SK-N-SH (cell line): ENCODE data around the gene CARD14.

Experiments
- EZH2phosphoT487 ChIP-seq: fragments of 200-600 bp; sonication (generic); IDR thresholded peaks from 2 replicates; pipeline ENCODE4 v1.6.1; 2017; ENCODE audit warnings: low read depth, mixed run types, mild to moderate bottlenecking, antibody characterized with exemption, moderate library complexity, borderline replicate concordance
- GATA2 ChIP-seq: sonication (generic); formaldehyde crosslinking; IDR thresholded peaks from 2 replicates; pipeline ENCODE4 v1.5.0; 2020; ENCODE audit warnings: mild to moderate bottlenecking, missing genetic modification reagents
- MEF2A ChIP-seq: IDR thresholded peaks from 2 replicates; pipeline ENCODE4 v1.4.0; 2012; ENCODE audit warnings: low read depth, borderline replicate concordance
- NFIC ChIP-seq: IDR thresholded peaks from 2 replicates; pipeline ENCODE4 v1.4.0; 2012; ENCODE audit warnings: borderline replicate concordance
- NRF1 ChIP-seq: IDR thresholded peaks from 2 replicates; pipeline ENCODE4 v1.6.1; 2012; ENCODE audit warnings: low read depth, mild to moderate bottlenecking, low read length
- POLR2AphosphoS5 ChIP-seq: IDR thresholded peaks from 2 replicates; pipeline ENCODE4 v1.6.1; 2012; ENCODE audit warnings: low read depth, low read length
- RFX5 ChIP-seq: IDR thresholded peaks from 2 replicates; pipeline ENCODE4 v1.6.1; 2012; ENCODE audit warnings: mild to moderate bottlenecking, improper control_type of control experiment, low read length
- SMC3 ChIP-seq: IDR thresholded peaks from 2 replicates; pipeline ENCODE4 v1.6.1; 2012; ENCODE audit warnings: low read depth, low read length, improper control_type of control experiment
- TAF1 ChIP-seq: IDR thresholded peaks from 2 replicates; pipeline ENCODE4 v1.6.1; 2012; ENCODE audit warnings: low read depth, mild to moderate bottlenecking, low read length, moderate library complexity, borderline replicate concordance
- YY1 ChIP-seq: IDR thresholded peaks from 2 replicates; pipeline ENCODE4 v1.4.0; 2012; ENCODE audit warnings: low read depth, mild to moderate bottlenecking
- TF ChIP-seq, protein P1 (sequence below): fragments of 200-600 bp; sonication (generic); IDR thresholded peaks from 2 replicates; pipeline ENCODE4 v1.6.1; 2017; ENCODE audit warnings: antibody characterized with exemption, mild to moderate bottlenecking, moderate library complexity
- TF ChIP-seq, protein P2 (sequence below): fragments of 150-350 bp; IDR thresholded peaks from 2 replicates; pipeline ENCODE4 v1.6.1; 2017; ENCODE audit warnings: antibody characterized with exemption, low read length, low read depth, borderline replicate concordance
- TF ChIP-seq, protein P3 (sequence below): IDR thresholded peaks from 2 replicates; pipeline ENCODE4; 2012

DNA sequence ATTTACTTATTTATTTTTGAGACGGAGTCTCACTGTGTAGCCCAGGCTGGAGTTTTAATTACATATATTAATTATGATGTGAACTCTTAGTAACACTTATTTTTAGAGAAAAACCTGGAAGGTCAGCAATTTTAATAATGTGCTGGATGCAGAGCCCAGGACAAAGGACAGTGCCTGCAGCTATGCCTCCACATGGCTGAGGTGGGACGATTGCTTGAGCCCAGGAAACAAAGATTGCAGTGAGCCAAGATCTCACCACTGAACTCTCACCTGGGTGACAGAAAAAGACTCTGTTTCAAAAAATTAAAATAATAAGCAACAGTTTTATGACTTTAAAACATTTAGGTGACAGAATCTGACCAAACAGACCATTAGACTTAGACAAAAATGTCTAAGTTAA lies 11.0 kb upstream of the CARD14 start:
- TF ChIP-seq, protein P1, sequence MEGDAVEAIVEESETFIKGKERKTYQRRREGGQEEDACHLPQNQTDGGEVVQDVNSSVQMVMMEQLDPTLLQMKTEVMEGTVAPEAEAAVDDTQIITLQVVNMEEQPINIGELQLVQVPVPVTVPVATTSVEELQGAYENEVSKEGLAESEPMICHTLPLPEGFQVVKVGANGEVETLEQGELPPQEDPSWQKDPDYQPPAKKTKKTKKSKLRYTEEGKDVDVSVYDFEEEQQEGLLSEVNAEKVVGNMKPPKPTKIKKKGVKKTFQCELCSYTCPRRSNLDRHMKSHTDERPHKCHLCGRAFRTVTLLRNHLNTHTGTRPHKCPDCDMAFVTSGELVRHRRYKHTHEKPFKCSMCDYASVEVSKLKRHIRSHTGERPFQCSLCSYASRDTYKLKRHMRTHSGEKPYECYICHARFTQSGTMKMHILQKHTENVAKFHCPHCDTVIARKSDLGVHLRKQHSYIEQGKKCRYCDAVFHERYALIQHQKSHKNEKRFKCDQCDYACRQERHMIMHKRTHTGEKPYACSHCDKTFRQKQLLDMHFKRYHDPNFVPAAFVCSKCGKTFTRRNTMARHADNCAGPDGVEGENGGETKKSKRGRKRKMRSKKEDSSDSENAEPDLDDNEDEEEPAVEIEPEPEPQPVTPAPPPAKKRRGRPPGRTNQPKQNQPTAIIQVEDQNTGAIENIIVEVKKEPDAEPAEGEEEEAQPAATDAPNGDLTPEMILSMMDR = no peak
- TF ChIP-seq RFX5 (no peak), MEF2A (no peak), NRF1 (no peak), NFIC (no peak), EZH2phosphoT487 (no peak), GATA2 (CRISPR knock-in tag) (no peak), YY1 (no peak), SMC3 (no peak), TAF1 (no peak), POLR2AphosphoS5 (no peak)
- TF ChIP-seq, protein P2, sequence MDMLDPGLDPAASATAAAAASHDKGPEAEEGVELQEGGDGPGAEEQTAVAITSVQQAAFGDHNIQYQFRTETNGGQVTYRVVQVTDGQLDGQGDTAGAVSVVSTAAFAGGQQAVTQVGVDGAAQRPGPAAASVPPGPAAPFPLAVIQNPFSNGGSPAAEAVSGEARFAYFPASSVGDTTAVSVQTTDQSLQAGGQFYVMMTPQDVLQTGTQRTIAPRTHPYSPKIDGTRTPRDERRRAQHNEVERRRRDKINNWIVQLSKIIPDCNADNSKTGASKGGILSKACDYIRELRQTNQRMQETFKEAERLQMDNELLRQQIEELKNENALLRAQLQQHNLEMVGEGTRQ = no peak
- TF ChIP-seq, protein P3, sequence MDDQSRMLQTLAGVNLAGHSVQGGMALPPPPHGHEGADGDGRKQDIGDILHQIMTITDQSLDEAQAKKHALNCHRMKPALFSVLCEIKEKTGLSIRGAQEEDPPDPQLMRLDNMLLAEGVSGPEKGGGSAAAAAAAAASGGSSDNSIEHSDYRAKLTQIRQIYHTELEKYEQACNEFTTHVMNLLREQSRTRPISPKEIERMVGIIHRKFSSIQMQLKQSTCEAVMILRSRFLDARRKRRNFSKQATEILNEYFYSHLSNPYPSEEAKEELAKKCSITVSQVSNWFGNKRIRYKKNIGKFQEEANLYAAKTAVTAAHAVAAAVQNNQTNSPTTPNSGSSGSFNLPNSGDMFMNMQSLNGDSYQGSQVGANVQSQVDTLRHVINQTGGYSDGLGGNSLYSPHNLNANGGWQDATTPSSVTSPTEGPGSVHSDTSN = no peak
